Neural cell (in vitro differentiated cells): ENCODE results near the gene ELFN1.

Experiments
- CTCF ChIP-seq: fragments of 450-650 bp; IDR thresholded peaks from 2 replicates; pipeline ENCODE4 v1.5.1; 2014; ENCODE audit warnings: antibody characterized with exemption, mild to moderate bottlenecking, moderate library complexity; ENCODE audit not compliant: poor library complexity, severe bottlenecking
- EZH2 ChIP-seq: fragments of 200-600, 300-800 bp; shearing (Covaris generic), sonication (generic); IDR thresholded peaks from 2 replicates; pipeline ENCODE4 v1.6.1; 2014; ENCODE audit warnings: antibody characterized with exemption, low read length, borderline replicate concordance, mild to moderate bottlenecking; ENCODE audit not compliant: insufficient read depth, poor library complexity, severe bottlenecking
- POLR2AphosphoS5 ChIP-seq: IDR thresholded peaks from 2 replicates; pipeline ENCODE4 v1.6.1; 2012

- TF ChIP-seq CTCF, result no peak
- TF ChIP-seq EZH2, result no peak
- no peak for TF ChIP-seq POLR2AphosphoS5
Measured at GRCh38 chr7:1738956-1739355, 68.9 kb downstream of the ELFN1 start.
